ENCODE measurements around the gene PTPN1.

PTPN1 gene

DNA sequence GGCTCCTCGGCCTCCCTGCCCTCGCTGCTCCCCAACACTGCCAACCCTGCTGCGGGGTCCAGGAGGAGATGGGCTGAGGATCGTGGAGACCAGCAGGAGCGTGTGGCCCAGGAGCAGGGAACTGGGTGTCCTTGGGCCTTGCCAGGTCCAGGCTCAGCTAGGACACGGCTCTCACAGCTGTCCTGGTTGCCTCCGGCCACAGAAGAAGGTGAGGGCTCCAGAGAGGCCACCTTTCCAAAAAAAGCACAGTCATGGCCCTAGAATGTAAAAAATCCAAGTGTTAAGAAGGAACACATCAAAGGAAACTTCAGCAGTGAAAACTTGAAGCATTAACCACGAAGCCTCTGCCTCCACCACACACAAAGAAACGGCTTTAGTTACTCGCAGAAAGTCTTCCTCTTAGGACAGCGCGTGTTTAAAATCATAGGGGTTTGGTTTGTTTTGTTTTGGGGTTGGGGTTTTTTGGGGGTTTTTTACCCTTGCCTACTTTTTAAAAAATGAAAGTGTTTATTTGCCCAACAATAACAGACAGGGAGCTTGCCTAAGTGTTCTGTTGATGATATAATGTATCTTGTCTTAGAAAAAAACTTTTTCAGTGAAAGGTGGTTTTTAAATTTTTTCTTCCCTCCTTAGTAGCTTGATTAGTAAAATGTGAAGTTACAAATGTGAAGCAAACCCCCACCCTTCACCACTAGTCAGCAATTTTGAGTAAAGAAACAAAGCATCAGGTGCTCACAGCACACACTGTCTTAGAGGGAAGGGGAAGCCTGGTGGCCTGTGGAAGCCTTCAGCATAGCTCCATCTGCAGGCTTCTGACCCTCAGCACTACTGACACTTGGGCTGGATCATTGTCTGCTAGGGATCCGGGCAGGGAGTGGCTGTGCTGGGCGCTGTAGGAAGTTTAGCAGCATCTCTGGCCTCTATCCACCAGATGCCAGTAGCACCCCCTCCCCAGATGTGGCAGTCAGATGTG is 60.0 kb downstream of the PTPN1 start:
- DNase-seq (ENCODE audit: low read depth), result peak; percentile 84
- H3K4me3 ChIP-seq (ENCODE audit: low read depth, low read length), result no peak overlapping the region
- TF ChIP-seq, protein P1, sequence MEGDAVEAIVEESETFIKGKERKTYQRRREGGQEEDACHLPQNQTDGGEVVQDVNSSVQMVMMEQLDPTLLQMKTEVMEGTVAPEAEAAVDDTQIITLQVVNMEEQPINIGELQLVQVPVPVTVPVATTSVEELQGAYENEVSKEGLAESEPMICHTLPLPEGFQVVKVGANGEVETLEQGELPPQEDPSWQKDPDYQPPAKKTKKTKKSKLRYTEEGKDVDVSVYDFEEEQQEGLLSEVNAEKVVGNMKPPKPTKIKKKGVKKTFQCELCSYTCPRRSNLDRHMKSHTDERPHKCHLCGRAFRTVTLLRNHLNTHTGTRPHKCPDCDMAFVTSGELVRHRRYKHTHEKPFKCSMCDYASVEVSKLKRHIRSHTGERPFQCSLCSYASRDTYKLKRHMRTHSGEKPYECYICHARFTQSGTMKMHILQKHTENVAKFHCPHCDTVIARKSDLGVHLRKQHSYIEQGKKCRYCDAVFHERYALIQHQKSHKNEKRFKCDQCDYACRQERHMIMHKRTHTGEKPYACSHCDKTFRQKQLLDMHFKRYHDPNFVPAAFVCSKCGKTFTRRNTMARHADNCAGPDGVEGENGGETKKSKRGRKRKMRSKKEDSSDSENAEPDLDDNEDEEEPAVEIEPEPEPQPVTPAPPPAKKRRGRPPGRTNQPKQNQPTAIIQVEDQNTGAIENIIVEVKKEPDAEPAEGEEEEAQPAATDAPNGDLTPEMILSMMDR (IDR thresholded peaks at IDR 0.05; ENCODE audit: insufficient read depth, low read depth, low read length, missing control alignments), result peak; percentile 66

DNA sequence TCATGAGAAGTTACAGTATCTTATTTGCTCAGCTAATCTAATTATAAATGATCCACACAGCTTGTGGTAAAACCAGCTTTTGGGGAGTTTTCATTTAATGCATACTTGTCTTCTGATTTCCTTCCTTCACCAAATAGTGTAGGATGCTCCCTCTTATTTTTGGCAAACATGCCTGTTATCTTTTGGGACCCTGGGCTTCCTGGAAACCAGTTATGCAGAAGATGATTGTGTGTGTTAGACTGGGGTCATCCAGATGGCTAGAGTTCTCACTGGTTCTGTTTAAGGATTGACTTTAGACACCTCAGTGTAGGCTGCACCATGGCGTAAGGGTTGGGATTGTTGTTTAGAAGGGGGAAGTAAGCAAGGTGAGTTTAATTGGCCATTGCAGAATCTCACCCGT is 61.3 kb downstream of the PTPN1 start:
- TF ChIP-seq, protein P1 (IDR thresholded peaks at IDR 0.05; ENCODE audit: insufficient read depth, low read depth, low read length, missing control alignments), result no peak

DNA sequence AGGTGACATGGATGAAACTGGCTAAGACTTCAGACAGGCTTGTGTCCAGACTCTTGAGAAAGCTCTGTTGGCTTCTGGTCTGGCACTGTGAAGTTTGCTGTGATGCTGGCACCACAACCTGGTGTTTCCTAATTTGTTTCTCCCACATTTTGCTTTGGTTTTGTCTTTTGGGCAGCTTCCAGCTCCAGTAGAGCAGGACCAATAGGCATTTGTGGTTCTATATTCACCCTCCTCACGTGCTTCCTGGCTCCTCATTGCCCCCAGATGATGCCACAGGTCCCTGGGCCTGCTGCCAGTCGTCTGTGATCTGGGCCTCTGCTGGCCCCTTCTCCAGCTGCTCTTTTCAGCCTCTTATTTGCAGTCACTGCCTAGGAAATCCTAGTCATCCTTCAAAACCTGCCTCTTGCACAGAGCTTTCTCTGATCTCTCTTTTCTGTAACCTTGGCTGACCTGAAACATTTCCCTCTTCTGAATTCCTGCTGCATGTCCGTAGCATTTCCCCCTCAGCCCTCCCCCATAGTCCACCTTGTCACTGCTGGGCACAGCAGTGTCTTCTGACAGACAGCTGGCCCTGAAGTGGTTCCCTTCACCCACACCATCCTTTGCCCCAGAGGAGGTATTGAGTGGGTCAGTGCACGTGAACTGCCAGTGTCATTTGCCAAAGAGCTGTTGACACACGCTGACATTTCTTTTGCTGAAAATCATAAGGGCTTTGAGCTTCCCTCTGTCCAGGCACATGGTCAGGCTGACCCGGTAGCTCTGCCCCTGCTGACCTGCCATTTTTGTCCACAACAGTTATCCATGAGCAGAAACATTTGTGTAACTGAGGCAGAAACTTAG is 63.0 kb downstream of the PTPN1 start:
- H3K4me3 ChIP-seq (ENCODE audit: low read depth, low read length), result no peak overlapping the region
- TF ChIP-seq, protein P1 (IDR thresholded peaks at IDR 0.05; ENCODE audit: insufficient read depth, low read depth, low read length, missing control alignments), result no peak
- DNase-seq (ENCODE audit: low read depth), result no peak

More for the DNA sequence above, 61.3 kb downstream of the PTPN1 start:
- no peak for DNase-seq (ENCODE audit: low read depth)
- no peak overlapping the region for H3K4me3 ChIP-seq (ENCODE audit: low read depth, low read length)

DNA sequence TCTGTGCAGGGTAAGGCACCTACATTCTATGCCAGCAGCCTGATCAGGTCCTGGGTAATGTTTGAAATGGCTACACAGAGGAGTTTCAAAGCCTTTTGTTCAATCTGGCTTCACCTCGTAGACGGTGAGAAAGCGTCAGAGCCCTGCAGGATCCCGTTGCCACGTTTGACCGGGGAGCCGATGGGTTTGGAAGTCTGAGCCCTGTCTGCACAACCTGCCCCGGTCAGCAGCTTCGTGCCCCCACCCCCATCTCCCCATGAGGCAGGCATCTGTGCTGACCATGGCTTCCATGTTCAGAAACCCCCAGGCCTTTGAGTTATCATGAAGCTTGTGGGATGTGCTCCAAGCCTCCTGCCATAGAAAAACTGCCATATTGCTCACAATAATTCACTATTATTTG is 63.9 kb downstream of the PTPN1 start:
- no peak overlapping the region for H3K4me3 ChIP-seq (ENCODE audit: low read depth, low read length)
- TF ChIP-seq, protein P1 (IDR thresholded peaks at IDR 0.05; ENCODE audit: insufficient read depth, low read depth, low read length, missing control alignments), result no peak
- no peak for DNase-seq (ENCODE audit: low read depth)

DNA sequence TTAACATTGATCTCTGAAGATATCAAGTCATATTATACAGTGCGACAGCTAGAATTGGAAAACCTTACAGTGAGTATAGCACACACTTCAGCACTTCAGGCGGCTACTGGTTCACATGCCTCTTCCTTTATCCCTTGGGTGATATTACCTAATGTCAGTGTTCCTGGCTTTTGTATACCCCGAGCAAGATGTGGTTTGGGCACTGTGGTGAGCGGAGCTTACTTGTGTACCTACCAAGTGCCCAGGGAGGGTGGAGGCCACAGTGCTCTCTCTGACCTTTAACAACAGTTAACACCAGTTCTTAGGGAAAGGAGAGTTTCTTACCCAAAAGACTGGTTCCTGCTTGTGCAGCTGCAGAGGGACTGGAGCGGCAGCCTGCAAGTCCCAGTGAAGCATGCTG is 64.4 kb downstream of the PTPN1 start:
- TF ChIP-seq, protein P1 (IDR thresholded peaks at IDR 0.05; ENCODE audit: insufficient read depth, low read depth, low read length, missing control alignments), result no peak
- DNase-seq (ENCODE audit: low read depth), result no peak
- no peak overlapping the region for H3K4me3 ChIP-seq (ENCODE audit: low read depth, low read length)

DNA sequence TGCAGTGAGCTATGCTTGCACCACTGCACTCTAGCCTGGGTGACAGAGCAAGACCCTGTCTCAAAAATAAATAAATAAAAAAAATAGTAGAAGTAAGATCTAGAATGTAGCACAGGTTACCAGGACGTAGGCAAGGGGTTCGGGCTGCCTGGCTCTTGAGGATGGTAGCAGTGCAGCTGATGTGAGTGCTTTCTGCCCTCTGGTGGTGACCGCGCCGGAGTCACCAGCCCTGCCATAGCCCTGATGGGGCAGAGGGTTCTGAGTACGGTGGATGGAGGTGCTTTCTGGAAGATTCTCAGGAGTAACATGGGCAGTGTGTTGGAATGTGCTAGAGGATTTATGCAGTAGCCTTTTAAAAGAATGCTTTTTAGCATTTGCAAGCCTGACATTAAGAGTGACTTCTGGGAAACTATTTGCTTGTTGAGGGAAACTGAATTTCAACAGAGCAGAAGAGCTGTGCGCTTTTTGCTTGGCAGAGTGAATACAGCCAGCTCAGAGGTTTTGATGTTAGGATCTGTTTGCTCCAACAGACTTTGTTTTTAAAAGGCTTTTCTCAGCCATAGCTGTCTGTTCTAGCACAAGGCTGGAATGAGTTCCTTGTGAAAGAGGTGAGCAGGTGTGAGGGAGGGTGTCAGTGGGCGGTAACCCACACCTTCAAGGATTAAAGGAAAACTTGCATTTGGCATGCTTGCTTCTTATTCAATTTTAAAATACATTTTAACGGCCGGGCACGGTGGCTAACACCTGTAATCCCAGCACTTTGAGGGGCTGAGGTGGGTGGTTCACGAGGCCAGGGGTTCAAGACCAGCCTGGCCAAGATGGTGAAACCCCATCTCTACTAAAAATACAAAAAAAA is 65.9 kb downstream of the PTPN1 start:
- peak; percentile 76 for DNase-seq (ENCODE audit: low read depth)
- no peak overlapping the region for H3K4me3 ChIP-seq (ENCODE audit: low read depth, low read length)
- TF ChIP-seq, protein P1 (IDR thresholded peaks at IDR 0.05; ENCODE audit: insufficient read depth, low read depth, low read length, missing control alignments), result peak; percentile 62
